Measurements from ENCODE around the gene PTCHD4. TPM values are rescaled to one million over a fixed set of nuclear protein-coding genes. Genes with fewer than 3 reads are reported as not detected.
"Not testable (repeated sequence)": the region's sequence is repeated elsewhere in the genome, so short reads cannot be mapped to it uniquely, and the experiment has no call there.

Gene PTCHD4
- 19.2 and 26.4 TPM in 2 replicates for total RNA-seq
- 10.0 TPM for polyA plus RNA-seq (2012)

GRCh38 chr6:48111143-48111506, at the start of gene PTCHD4:
PTCHD4 (minus strand) TSS chr6:48111197; CDS start chr6:48068957, 42,240 bp downstream.
- peak; percentile 93 for DNase-seq (ENCODE audit: low read depth)

GRCh38 chr6:48151142-48151541, 40.1 kb upstream of the PTCHD4 start:
- DNase-seq (ENCODE audit: low read depth), result peak; percentile 90

GRCh38 chr6:48150701-48151100, 39.7 kb upstream of the PTCHD4 start:
- peak; percentile 95 for DNase-seq (ENCODE audit: low read depth)

- no peak for DNase-seq (ENCODE audit: low read depth)
Observed at GRCh38 chr6:48147051-48147450, 36.1 kb upstream of the PTCHD4 start.

GRCh38 chr6:48144021-48144420, 33.0 kb upstream of the PTCHD4 start:
- DNase-seq (ENCODE audit: low read depth), result peak; percentile 15

- DNase-seq (ENCODE audit: low read depth), result no peak
Observed at GRCh38 chr6:48141975-48142374, 31.0 kb upstream of the PTCHD4 start.

- DNase-seq (ENCODE audit: low read depth), result no peak
Observed at GRCh38 chr6:48139818-48140614, 29.0 kb upstream of the PTCHD4 start.

GRCh38 chr6:48136856-48137255, 25.9 kb upstream of the PTCHD4 start:
- peak; percentile 49 for DNase-seq (ENCODE audit: low read depth)

GRCh38 chr6:48135323-48136084, 24.5 kb upstream of the PTCHD4 start:
- peak; percentile 69 for DNase-seq (ENCODE audit: low read depth)

GRCh38 chr6:48134246-48134645, 23.2 kb upstream of the PTCHD4 start:
- peak; percentile 58 for DNase-seq (ENCODE audit: low read depth)

GRCh38 chr6:48123601-48124000, 12.6 kb upstream of the PTCHD4 start:
- no peak for DNase-seq (ENCODE audit: low read depth)

- DNase-seq (ENCODE audit: low read depth), result not testable (repeated sequence)
Observed at GRCh38 chr6:48121983-48122749, 11.2 kb upstream of the PTCHD4 start.

- peak; percentile 76 for DNase-seq (ENCODE audit: low read depth)
Observed at GRCh38 chr6:48116699-48117645, 6.0 kb upstream of the PTCHD4 start.

- no peak for DNase-seq (ENCODE audit: low read depth)
Observed at GRCh38 chr6:48113130-48113529, 2.1 kb upstream of the PTCHD4 start.

- DNase-seq (ENCODE audit: low read depth), result peak; percentile 51
Observed at GRCh38 chr6:48111575-48111974, 578 bp upstream of the PTCHD4 start.

- DNase-seq (ENCODE audit: low read depth), result peak; percentile 33
Observed at GRCh38 chr6:48110436-48111142, 408 bp downstream of the PTCHD4 start.

GRCh38 chr6:48109944-48110343, 1.1 kb downstream of the PTCHD4 start:
- DNase-seq (ENCODE audit: low read depth), result peak; percentile 43

- DNase-seq (ENCODE audit: low read depth), result not testable (repeated sequence)
Observed at GRCh38 chr6:48102476-48103195, 8.4 kb downstream of the PTCHD4 start.

GRCh38 chr6:48101290-48101689, 9.7 kb downstream of the PTCHD4 start:
- DNase-seq (ENCODE audit: low read depth), result peak; percentile 23
